HCEC 1CT (cell line): ENCODE measurements around the gene ARHGEF3.
"Not testable (repeated sequence)": the region's sequence is repeated elsewhere in the genome, so short reads cannot be mapped to it uniquely, and the experiment has no call there.

Experiments
- DNase-seq: peaks from one replicate; pipeline ENCODE4 v3.0.0-alpha.2; 2017

ARHGEF3 gene

GRCh38 chr3:56769116-56769707, 32.5 kb downstream of the ARHGEF3 start:
- no peak for DNase-seq

- no peak for DNase-seq
Observed at GRCh38 chr3:56764904-56765547, 36.7 kb downstream of the ARHGEF3 start.

GRCh38 chr3:56764184-56764583, 37.6 kb downstream of the ARHGEF3 start:
- DNase-seq = no peak

GRCh38 chr3:56763233-56763632, 38.5 kb downstream of the ARHGEF3 start:
- no peak for DNase-seq

GRCh38 chr3:56762718-56763117, 39.0 kb downstream of the ARHGEF3 start:
- DNase-seq = no peak

- no peak for DNase-seq
Observed at GRCh38 chr3:56761887-56762651, 39.7 kb downstream of the ARHGEF3 start.

GRCh38 chr3:56761023-56761422, 40.7 kb downstream of the ARHGEF3 start:
- no peak for DNase-seq

GRCh38 chr3:56759532-56759931, 42.2 kb downstream of the ARHGEF3 start:
- no peak for DNase-seq

GRCh38 chr3:56758539-56758981, 43.2 kb downstream of the ARHGEF3 start:
- DNase-seq = peak; percentile 92

- not testable (repeated sequence) for DNase-seq
Observed at GRCh38 chr3:56758042-56758441, 43.7 kb downstream of the ARHGEF3 start.

- no peak for DNase-seq
Observed at GRCh38 chr3:56754741-56755417, 46.9 kb downstream of the ARHGEF3 start.

- DNase-seq = peak; percentile 39
Observed at GRCh38 chr3:56753206-56753820, 48.4 kb downstream of the ARHGEF3 start.

GRCh38 chr3:56751056-56751707, 50.6 kb downstream of the ARHGEF3 start:
- no peak for DNase-seq

GRCh38 chr3:56748663-56749231, 53.0 kb downstream of the ARHGEF3 start:
- DNase-seq = no peak

- no peak for DNase-seq
Observed at GRCh38 chr3:56747150-56747549, 54.6 kb downstream of the ARHGEF3 start.

- no peak for DNase-seq
Observed at GRCh38 chr3:56744016-56744415, 57.7 kb downstream of the ARHGEF3 start.

- DNase-seq = no peak
Observed at GRCh38 chr3:56742887-56743286, 58.9 kb downstream of the ARHGEF3 start.

GRCh38 chr3:56739036-56739435, 62.7 kb downstream of the ARHGEF3 start:
- no peak for DNase-seq

- DNase-seq = no peak
Observed at GRCh38 chr3:56737006-56737405, 64.7 kb downstream of the ARHGEF3 start.

GRCh38 chr3:56732109-56732508, 69.6 kb downstream of the ARHGEF3 start:
- no peak for DNase-seq

GRCh38 chr3:56725175-56725574, 76.6 kb downstream of the ARHGEF3 start:
- no peak for DNase-seq

GRCh38 chr3:56724676-56725075, 77.1 kb downstream of the ARHGEF3 start:
- DNase-seq = no peak
